GM18861 (cell line): ENCODE data around the gene GJA9.
"Not testable (repeated sequence)": the region's sequence is repeated elsewhere in the genome, so short reads cannot be mapped to it uniquely, and the experiment has no call there.

Source experiments
- ATAC-seq: cut with Tn5 transposase; IDR thresholded peaks from one replicate; pipeline ENCODE4 v1.9.1; 2021; ENCODE audit not compliant: unreplicated experiment

The GJA9 gene

GRCh38 chr1:38875811-38876210, 5.6 kb downstream of the GJA9 start:
- ATAC-seq: no peak

GRCh38 chr1:38873027-38873969, 8.1 kb downstream of the GJA9 start, which contains the start of gene MYCBP:
Gene MYCBP (minus strand): TSS chr1:38873348. CDS start chr1:38873305, 43 bp downstream.
- ATAC-seq: peak; percentile 81

GRCh38 chr1:38872401-38873026, 8.9 kb downstream of the GJA9 start:
- ATAC-seq: peak; percentile 15

GRCh38 chr1:38870996-38871395, 10.4 kb downstream of the GJA9 start:
- ATAC-seq: no peak

GRCh38 chr1:38867208-38867607, 14.2 kb downstream of the GJA9 start:
- no peak for ATAC-seq

- no peak for ATAC-seq
Observed at GRCh38 chr1:38865112-38865715, 16.2 kb downstream of the GJA9 start.

- no peak for ATAC-seq
Observed at GRCh38 chr1:38860454-38860795, 21.0 kb downstream of the GJA9 start.

GRCh38 chr1:38859561-38860453, 21.6 kb downstream of the GJA9 start, which contains the start of gene RRAGC:
Gene RRAGC (minus strand): TSS chr1:38859772. CDS start chr1:38859646, 126 bp downstream.
- peak; percentile 71 for ATAC-seq

- ATAC-seq: peak; percentile 34
Observed at GRCh38 chr1:38858833-38859560, 22.4 kb downstream of the GJA9 start.

GRCh38 chr1:38852780-38853179, 28.6 kb downstream of the GJA9 start:
- ATAC-seq: no peak

GRCh38 chr1:38848071-38848470, 33.3 kb downstream of the GJA9 start:
- ATAC-seq: no peak

GRCh38 chr1:38846210-38846609, 35.2 kb downstream of the GJA9 start:
- no peak for ATAC-seq

GRCh38 chr1:38845088-38845487, 36.3 kb downstream of the GJA9 start:
- ATAC-seq: not testable (repeated sequence)

GRCh38 chr1:38840281-38840680, 41.1 kb downstream of the GJA9 start:
- no peak for ATAC-seq

GRCh38 chr1:38839363-38839762, 42.0 kb downstream of the GJA9 start:
- no peak for ATAC-seq

GRCh38 chr1:38836316-38836715, 45.1 kb downstream of the GJA9 start:
- ATAC-seq: not testable (repeated sequence)

GRCh38 chr1:38834937-38835827, 46.2 kb downstream of the GJA9 start:
- no peak for ATAC-seq

GRCh38 chr1:38834221-38834782, 47.1 kb downstream of the GJA9 start:
- no peak for ATAC-seq

GRCh38 chr1:38833146-38833545, 48.2 kb downstream of the GJA9 start:
- no peak for ATAC-seq
